SK-N-SH (cell line): ENCODE results near the gene ME1.

Experiments used
- EP300 ChIP-seq, 2 experiments: IDR thresholded peaks; 2 replicates each; pipeline versions ENCODE4 v1.4.0 to v1.6.1; 2012; ENCODE audit warnings: borderline replicate concordance in 1 of 2, low read depth in 1 of 2, low read length in 1 of 2
- GABPA ChIP-seq: IDR thresholded peaks from 2 replicates; pipeline ENCODE4 v1.4.0; 2012; ENCODE audit warnings: low read depth, mild to moderate bottlenecking
- NRF1 ChIP-seq: IDR thresholded peaks from 2 replicates; pipeline ENCODE4 v1.6.1; 2012; ENCODE audit warnings: low read depth, mild to moderate bottlenecking, low read length
- TEAD4 ChIP-seq: IDR thresholded peaks from 2 replicates; pipeline ENCODE4 v1.4.0; 2012; ENCODE audit warnings: mild to moderate bottlenecking, borderline replicate concordance; ENCODE audit not compliant: insufficient read depth
- TF ChIP-seq, protein P1 (sequence below): fragments of 200-600 bp; sonication (generic); IDR thresholded peaks from 2 replicates; pipeline ENCODE4 v1.6.1; 2017; ENCODE audit warnings: antibody characterized with exemption, mild to moderate bottlenecking, moderate library complexity

DNA sequence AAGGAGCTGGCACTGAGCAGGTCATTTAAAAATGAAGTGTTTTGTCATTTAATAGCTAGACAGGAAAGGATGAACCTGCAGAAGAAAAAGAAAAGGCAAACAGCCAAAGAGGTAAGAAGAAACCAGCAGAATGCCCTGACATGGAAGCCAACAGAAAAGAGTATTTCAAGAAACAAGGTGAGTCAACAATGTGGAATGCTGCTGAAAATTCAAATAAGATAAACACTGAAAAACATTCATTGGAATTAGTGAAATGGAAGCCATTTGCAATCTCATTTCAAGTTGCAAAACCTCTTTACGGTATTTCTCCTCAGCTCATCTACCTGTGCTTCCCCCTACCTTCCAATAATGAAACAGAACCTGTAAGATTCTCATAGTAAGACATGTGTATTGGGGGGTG is 178.1 kb downstream of the ME1 start:
- TF ChIP-seq, protein P1, sequence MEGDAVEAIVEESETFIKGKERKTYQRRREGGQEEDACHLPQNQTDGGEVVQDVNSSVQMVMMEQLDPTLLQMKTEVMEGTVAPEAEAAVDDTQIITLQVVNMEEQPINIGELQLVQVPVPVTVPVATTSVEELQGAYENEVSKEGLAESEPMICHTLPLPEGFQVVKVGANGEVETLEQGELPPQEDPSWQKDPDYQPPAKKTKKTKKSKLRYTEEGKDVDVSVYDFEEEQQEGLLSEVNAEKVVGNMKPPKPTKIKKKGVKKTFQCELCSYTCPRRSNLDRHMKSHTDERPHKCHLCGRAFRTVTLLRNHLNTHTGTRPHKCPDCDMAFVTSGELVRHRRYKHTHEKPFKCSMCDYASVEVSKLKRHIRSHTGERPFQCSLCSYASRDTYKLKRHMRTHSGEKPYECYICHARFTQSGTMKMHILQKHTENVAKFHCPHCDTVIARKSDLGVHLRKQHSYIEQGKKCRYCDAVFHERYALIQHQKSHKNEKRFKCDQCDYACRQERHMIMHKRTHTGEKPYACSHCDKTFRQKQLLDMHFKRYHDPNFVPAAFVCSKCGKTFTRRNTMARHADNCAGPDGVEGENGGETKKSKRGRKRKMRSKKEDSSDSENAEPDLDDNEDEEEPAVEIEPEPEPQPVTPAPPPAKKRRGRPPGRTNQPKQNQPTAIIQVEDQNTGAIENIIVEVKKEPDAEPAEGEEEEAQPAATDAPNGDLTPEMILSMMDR: no peak
- no peak for TF ChIP-seq NRF1
- TF ChIP-seq EP300 (IDR thresholded peaks at IDR 0.05; ENCODE audit: borderline replicate concordance in 1 of 2, low read depth in 1 of 2, low read length in 1 of 2): peak in 1 of 2 experiments; percentile 16; a peak in 1 of 4 replicates
- TF ChIP-seq GABPA: no peak
- TF ChIP-seq TEAD4: no peak
